ENCODE results near the gene IL23R. TPM values are rescaled to one million over a fixed set of nuclear protein-coding genes. Genes with fewer than 3 reads are reported as not detected.

IL23R gene
- polyA plus RNA-seq, 1 donor (not counting 4 experiments of a cell fraction or from before 2014, with no cell fraction given) = not detected

- H3K9ac ChIP-seq (ENCODE audit: control insufficient read depth, extremely low read depth, insufficient read depth, low read length) = no peak overlapping the region
- dilution Hi-C loops (cut with MboI; ENCODE audit: extremely low pct_ligation_motif_present, low sequenced_read_pairs) = no loop called here
- FAIRE-seq = no peak
Observed at GRCh38 chr1:67169496-67169895, 3.2 kb downstream of the IL23R start.

GRCh38 chr1:67169932-67170331 is 3.7 kb downstream of the IL23R start:
- Histone ChIP-seq H3K4me2 (ENCODE audit: control insufficient read depth, extremely low read depth, insufficient read depth, low read depth, low read length) (no peak overlapping the region), H3K4me1 (ENCODE audit: control insufficient read depth, extremely low read depth, insufficient read depth, low read length) (no peaks in the 10 kb centered on the region), H2AFZ (ENCODE audit: control insufficient read depth, low read length) (no peak overlapping the region), H3K36me3 (ENCODE audit: control insufficient read depth in 2 of 2, extremely low read depth in 1 of 2, insufficient read depth in 2 of 2, low read length in 2 of 2) (no peaks in the 10 kb centered on the region), H4K20me1 (ENCODE audit: control insufficient read depth, extremely low read depth, insufficient read depth, low read length) (no peaks in the 10 kb centered on the region), H3K27me3 (ENCODE audit: control insufficient read depth, extremely low read depth, insufficient read depth, low read length) (no peaks in the 10 kb centered on the region), H3K9me3 (ENCODE audit: control insufficient read depth, low read depth, low read length) (no peaks in the 10 kb centered on the region), H3K9me1 (ENCODE audit: control insufficient read depth, extremely low read depth, insufficient read depth, low read length) (no peaks in the 10 kb centered on the region), H3K4me3 (ENCODE audit: control insufficient read depth in 2 of 3, extremely low read depth in 1 of 3, insufficient read depth in 2 of 3, low read depth in 1 of 3, low read length in 3 of 3) (no peak overlapping the region), H3K79me2 (ENCODE audit: control insufficient read depth, insufficient read depth, low read length) (no peaks in the 10 kb centered on the region), H3K9ac (ENCODE audit: control insufficient read depth, extremely low read depth, insufficient read depth, low read length) (no peak overlapping the region), H3K27ac (ENCODE audit: control insufficient read depth, insufficient read depth, low read length) (no peak overlapping the region)
- FAIRE-seq (no peak), DNase-seq (ENCODE audit: low read depth, low spot score) (no peak)
- TF ChIP-seq CTCF (optimal IDR thresholded peaks at IDR 0.05 in 1 of 3, IDR thresholded peaks at IDR 0.05 in 1 of 3, conservative IDR thresholded peaks at IDR 0.05 in 1 of 3; ENCODE audit: extremely low read depth in 1 of 3, insufficient read depth in 2 of 3, low read length in 3 of 3) = no peak
- no peak for TF ChIP-seq EZH2 (IDR thresholded peaks at IDR 0.05; ENCODE audit: low read length)
- dilution Hi-C loops (cut with MboI; ENCODE audit: extremely low pct_ligation_motif_present, low sequenced_read_pairs) = no loop called here

More at GRCh38 chr1:67169496-67169895, 3.2 kb downstream of the IL23R start:
- Histone ChIP-seq H3K9me1 (ENCODE audit: control insufficient read depth, extremely low read depth, insufficient read depth, low read length) (no peaks in the 10 kb centered on the region), H3K9me3 (ENCODE audit: control insufficient read depth, low read depth, low read length) (no peaks in the 10 kb centered on the region), H3K79me2 (ENCODE audit: control insufficient read depth, insufficient read depth, low read length) (no peaks in the 10 kb centered on the region), H3K36me3 (ENCODE audit: control insufficient read depth in 2 of 2, extremely low read depth in 1 of 2, insufficient read depth in 2 of 2, low read length in 2 of 2) (no peaks in the 10 kb centered on the region), H3K27me3 (ENCODE audit: control insufficient read depth, extremely low read depth, insufficient read depth, low read length) (no peaks in the 10 kb centered on the region), H3K4me2 (ENCODE audit: control insufficient read depth, extremely low read depth, insufficient read depth, low read depth, low read length) (no peak overlapping the region), H3K4me3 (ENCODE audit: control insufficient read depth in 2 of 3, extremely low read depth in 1 of 3, insufficient read depth in 2 of 3, low read depth in 1 of 3, low read length in 3 of 3) (no peak overlapping the region), H4K20me1 (ENCODE audit: control insufficient read depth, extremely low read depth, insufficient read depth, low read length) (no peaks in the 10 kb centered on the region), H3K27ac (ENCODE audit: control insufficient read depth, insufficient read depth, low read length) (no peak overlapping the region), H2AFZ (ENCODE audit: control insufficient read depth, low read length) (no peak overlapping the region), H3K4me1 (ENCODE audit: control insufficient read depth, extremely low read depth, insufficient read depth, low read length) (no peaks in the 10 kb centered on the region)
- TF ChIP-seq CTCF (optimal IDR thresholded peaks at IDR 0.05 in 1 of 3, IDR thresholded peaks at IDR 0.05 in 1 of 3, conservative IDR thresholded peaks at IDR 0.05 in 1 of 3; ENCODE audit: extremely low read depth in 1 of 3, insufficient read depth in 2 of 3, low read length in 3 of 3) = no peak
- TF ChIP-seq EZH2 (IDR thresholded peaks at IDR 0.05; ENCODE audit: low read length) = no peak
- DNase-seq (ENCODE audit: low read depth, low spot score) = no peak
